Measurements from ENCODE around the gene S100A2.
"Not testable (repeated sequence)": the region's sequence is repeated elsewhere in the genome, so short reads cannot be mapped to it uniquely, and the experiment has no call there.

The S100A2 gene

GRCh38 chr1:153588482-153588881, 22.8 kb upstream of the S100A2 start:
- no peak for DNase-seq (ENCODE audit: low read depth)

- not testable (repeated sequence) for DNase-seq (ENCODE audit: low read depth)
Observed at GRCh38 chr1:153588033-153588432, 22.4 kb upstream of the S100A2 start.

DNA sequence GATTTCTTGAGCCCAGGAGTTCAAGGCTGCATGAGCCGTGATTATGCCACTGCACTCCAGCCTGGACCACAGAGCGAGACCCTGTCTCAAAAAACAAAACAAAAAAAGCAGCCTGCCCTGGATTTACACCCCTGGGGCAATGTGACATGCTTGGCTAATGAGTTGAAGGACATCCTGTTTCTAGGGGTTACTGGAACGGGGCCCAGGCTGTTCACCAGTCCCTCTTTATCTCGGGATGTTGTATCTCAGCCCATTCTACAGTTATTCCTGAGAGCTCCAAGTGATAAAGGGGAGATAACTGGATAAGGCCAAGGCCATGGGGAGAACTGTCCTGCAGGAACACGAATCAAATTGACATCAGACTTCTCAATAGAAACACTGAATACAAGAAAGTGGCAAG, 21.7 kb upstream of the S100A2 start:
- DNase-seq (ENCODE audit: low read depth), result no peak

- DNase-seq (ENCODE audit: low read depth), result no peak
Observed at GRCh38 chr1:153586347-153586746, 20.7 kb upstream of the S100A2 start.

- no peak for DNase-seq (ENCODE audit: low read depth)
Observed at GRCh38 chr1:153585006-153585405, 19.4 kb upstream of the S100A2 start.

GRCh38 chr1:153583976-153584375, 18.3 kb upstream of the S100A2 start:
- no peak for DNase-seq (ENCODE audit: low read depth)

- not testable (repeated sequence) for DNase-seq (ENCODE audit: low read depth)
Observed at GRCh38 chr1:153583514-153583913, 17.9 kb upstream of the S100A2 start.

DNA sequence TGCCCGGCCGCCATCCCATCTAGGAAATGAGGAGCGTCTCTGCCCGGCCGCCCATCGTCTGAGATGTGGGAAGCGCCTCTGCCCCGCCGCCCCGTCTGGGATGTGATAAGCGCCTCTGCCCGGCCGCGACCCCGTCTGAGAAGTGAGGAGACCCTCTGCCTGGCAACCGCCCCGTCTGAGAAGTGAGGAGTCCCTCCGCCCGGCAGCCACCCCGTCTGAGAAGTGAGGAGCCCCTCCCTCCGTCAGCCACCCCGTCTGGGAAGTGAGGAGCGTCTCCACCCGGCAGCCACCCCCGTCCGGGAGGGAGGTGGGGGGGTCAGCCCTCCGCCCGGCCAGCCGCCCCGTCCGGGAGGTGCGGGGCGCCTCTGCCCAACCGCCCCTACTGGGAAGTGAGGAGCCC, 17.2 kb upstream of the S100A2 start:
- DNase-seq (ENCODE audit: low read depth), result not testable (repeated sequence)

DNA sequence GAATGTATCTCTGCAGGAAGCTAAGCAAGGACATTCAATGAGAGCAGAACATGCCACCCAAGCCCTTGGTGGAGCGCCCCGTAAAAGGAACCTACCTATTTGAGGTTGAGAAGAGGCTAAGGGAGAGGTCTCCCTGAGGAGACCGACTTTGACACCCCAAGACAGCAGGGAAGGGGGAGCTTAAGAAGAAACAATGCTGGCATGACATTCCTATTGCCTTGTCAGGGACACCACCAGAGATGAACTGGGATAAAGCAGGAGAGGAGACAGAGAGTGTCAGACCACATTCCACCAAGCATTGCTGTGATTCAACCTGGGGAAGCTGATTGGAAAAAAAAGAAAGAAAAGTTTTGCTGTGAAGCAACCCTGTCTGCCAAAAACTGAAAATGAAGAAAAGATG, 13.3 kb upstream of the S100A2 start:
- DNase-seq (ENCODE audit: low read depth), result no peak

DNA sequence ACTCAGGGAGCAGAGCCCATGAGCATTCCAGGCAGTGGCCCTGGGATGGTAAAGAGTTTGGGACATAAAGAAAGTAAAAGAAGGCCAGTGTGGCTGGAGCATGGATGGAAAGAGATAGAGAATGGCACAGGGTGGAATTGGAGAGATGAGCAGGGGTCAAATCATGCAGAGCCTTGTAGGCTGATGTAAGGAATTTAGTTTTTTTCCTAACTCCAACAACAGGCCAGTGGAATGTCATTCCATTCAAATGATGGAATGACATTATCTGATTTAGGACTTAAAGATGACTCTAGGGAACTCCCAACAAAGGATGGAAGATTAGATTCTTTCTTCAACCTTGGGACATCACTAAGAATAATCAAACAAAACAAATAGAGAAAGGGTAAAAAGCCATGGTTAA, 12.8 kb upstream of the S100A2 start:
- DNase-seq (ENCODE audit: low read depth), result no peak

GRCh38 chr1:153577624-153578051, 12.0 kb upstream of the S100A2 start:
- no peak for DNase-seq (ENCODE audit: low read depth)

- no peak for DNase-seq (ENCODE audit: low read depth)
Observed at GRCh38 chr1:153577138-153577537, 11.5 kb upstream of the S100A2 start.

DNA sequence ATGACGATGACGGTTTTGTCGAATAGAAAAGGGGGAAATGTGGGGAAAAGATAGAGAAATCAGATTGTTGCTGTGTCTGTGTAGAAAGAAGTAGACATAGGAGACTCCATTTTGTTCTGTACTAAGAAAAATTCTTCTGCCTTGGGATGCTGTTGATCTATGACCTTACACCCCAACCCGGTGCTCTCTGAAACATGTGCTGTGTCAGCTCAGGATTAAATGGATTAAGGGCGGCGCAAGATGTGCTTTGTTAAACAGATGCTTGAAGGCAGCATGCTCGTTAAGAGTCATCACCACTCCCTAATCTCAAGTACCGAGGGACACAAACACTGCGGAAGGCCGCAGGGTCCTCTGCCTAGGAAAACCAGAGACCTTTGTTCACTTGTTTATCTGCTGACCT, 9.9 kb upstream of the S100A2 start:
- DNase-seq (ENCODE audit: low read depth), result not testable (repeated sequence)

DNA sequence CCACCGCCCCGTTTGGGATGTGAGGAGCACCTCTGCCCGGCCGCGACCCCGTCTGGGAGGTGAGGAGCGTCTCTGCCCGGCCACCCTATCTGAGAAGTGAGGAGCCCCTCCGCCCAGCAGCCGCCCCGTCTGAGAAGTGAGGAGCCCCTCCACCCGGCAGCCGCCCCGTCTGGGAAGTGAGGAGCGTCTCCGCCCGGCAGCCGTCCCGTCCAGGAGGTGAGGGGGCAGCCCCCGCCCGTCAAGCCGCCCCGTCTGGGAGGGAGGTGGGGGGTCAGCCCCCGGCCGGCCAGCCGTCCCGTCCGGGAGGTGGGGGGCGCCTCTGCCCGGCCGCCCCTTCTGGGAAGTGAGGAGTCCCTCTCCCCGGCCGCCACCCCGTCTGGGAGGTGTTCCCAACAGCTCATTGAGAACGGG, 9.4 kb upstream of the S100A2 start:
- not testable (repeated sequence) for DNase-seq (ENCODE audit: low read depth)

- DNase-seq (ENCODE audit: low read depth), result no peak
Observed at GRCh38 chr1:153573351-153573750, 7.7 kb upstream of the S100A2 start.

DNA sequence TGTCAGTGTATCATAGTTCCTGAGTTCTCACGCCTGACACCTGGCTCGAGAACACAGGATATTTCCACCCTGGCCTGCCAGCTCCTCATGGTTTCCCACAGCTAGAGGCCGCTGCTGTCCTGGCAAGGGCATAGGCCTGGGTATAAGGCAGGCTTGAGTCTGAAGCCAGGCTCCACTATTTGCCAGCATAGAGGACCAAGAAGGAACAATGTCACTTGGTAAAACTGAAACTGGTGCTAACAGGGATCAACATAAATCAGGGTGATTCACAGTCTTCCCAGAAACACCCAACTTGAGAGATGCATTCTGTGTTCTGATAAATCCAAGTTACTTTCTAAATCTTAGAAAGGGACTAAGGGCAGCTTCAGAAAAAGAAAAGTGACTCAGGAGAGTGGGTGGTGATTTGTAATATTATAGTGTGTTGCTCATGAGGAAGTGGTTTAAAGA, 6.9 kb upstream of the S100A2 start:
- peak; percentile 86 for DNase-seq (ENCODE audit: low read depth)

- DNase-seq (ENCODE audit: low read depth), result no peak
Observed at GRCh38 chr1:153571706-153572105, 6.1 kb upstream of the S100A2 start.

DNA sequence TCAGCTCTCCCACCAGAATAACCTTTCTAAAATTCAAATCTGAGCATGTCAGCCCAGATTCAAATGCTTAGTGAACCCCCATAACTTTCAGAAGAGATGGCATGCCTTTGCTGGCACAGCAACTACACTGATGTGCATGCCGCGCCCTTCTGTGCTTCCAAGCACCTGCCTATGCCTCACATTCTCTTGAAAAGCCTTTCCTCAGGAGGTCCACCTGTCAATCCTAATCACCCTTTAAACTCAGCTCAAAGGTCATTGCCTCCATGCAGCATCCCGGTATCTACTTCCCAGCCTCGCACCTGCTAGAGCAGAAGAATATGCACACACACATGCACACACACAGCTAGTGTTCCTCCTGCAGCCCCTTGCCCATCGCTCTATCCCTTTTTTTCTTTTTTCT, 5.2 kb upstream of the S100A2 start:
- no peak for DNase-seq (ENCODE audit: low read depth)

DNA sequence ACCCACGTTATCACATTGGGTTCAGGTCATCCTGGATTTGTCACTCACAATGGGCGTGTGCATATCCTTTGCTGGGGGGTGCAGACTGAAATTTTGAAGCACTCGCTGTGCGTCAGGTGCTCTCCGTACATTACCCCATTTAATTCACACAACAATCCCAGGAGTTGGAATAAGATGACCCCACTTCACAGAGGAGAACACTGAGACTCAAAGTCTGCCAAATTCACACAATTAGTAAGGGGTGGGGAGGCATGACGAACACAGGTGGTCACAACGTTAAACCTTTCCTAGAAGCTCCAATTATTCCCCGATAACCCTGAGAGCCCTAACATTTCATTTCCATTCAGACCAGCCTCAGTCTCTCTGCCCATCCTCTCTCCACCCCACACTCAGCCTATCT, 3.8 kb upstream of the S100A2 start:
- DNase-seq (ENCODE audit: low read depth), result no peak

DNA sequence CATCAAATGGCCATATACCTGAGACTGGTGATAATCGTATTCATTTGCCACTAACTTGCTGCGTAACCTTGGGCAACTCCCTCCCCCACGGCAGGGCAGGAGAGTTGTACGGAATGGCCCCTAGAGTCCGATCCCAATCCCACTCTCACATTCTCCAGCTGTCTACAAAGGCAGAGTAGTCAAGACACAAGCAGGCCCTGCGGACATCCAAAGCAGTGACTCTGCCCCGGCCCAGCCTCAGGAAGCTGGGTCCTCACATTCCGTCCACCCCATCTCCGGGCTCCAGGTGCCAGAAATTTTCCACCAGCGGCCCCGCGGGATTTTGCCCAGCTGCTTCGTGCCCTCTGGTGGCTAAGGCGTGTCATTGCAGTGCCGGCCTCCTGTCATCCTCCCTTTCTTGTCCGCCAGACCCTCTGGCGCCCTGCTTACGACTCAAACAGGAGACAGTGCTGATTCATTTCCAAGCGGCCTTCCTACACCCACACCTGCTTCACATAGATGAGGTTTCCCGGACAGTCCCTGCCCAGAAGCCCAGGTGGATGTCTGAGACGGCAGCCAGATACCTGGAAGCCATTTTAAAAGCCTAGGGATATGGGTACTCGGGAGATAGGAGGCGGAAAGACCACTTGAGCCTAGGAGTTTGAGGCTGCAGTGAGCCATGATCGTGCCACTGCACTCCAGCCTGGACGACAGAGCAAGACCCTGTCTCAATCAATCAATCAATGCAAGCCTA, 2.9 kb upstream of the S100A2 start:
- peak; percentile 60 for DNase-seq (ENCODE audit: low read depth)

- DNase-seq (ENCODE audit: low read depth), result no peak
Observed at GRCh38 chr1:153567621-153568366, 2.1 kb upstream of the S100A2 start.

DNA sequence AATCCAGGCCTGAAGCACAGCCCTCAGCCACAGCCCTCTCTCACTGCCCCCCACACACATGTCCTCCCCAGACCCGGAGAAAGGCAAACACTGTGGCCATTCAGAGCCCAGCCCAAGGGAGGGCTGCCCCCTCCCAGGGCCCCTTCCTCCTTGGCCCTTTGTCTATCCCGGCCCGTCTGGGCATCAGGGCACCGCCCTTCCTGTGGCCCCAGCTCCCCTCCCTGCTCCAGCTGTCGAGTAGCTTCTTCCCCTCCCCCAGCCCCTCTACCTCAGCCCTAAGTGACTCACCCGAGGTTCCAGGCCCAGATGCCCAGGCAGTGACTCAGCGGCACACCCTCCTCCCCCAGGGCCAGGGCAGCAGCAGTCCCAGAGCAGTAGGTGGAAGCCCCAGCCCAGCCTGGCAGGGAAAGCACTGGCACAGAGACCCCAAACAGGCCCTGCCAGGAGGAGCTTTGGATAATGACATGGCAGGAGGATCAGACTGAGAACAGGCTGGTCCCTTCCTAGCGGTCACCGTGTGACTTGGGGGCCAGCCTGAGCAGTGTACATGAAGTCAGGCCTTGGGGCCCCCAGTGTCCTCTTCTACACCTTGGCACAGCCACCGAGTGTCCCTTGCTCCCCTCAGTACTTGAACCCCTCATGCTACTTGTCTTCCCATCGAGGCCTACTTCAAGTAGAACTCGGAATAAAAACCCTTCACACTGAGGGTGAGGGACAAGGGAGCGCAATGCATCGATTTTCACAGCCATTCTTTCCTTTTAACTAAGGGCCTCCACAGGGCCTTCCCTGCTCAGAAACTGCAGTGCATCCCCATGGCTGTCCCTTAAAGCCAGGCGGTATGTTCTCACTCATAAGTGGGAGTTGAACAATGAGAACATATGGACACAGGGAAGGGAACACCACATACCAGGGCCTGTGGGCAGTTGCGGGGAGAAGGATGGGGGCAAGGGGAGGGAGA, 1.0 kb upstream of the S100A2 start:
- peak; percentile 94 for DNase-seq (ENCODE audit: low read depth)
